ENCODE data around the gene AFMID.

AFMID gene

GRCh38 chr17:78247304-78247703 lies 60.1 kb downstream of the AFMID start:
- no peaks in the 10 kb centered on the region for H3K27me3 ChIP-seq (ENCODE audit: insufficient read depth, poor library complexity, severe bottlenecking)
- H3K27ac ChIP-seq (replicated peaks), result no peak overlapping the region
- TF ChIP-seq CTCF (IDR thresholded peaks at IDR 0.05; ENCODE audit: insufficient read depth, low read length) (no peak), POLR2AphosphoS5 (IDR thresholded peaks at IDR 0.05; ENCODE audit: low read depth) (no peak), SPI1 (IDR thresholded peaks at IDR 0.05; ENCODE audit: borderline replicate concordance, low read depth) (no peak), GABPA (IDR thresholded peaks at IDR 0.05; ENCODE audit: low read depth) (no peak), REST (IDR thresholded peaks at IDR 0.05; ENCODE audit: insufficient replicate concordance, low read depth) (no peak)
- no peak overlapping the region for H3K4me3 ChIP-seq (replicated peaks; ENCODE audit: insufficient read depth, low read length)
- no peak for DNase-seq (ENCODE audit: low read depth in 1 of 2, low spot score in 1 of 2)

- Histone ChIP-seq H3K4me3 (replicated peaks; ENCODE audit: insufficient read depth, low read length) (no peak overlapping the region), H3K27me3 (ENCODE audit: insufficient read depth, poor library complexity, severe bottlenecking) (no peaks in the 10 kb centered on the region), H3K27ac (replicated peaks) (no peak overlapping the region)
- no peak for DNase-seq (ENCODE audit: low read depth in 1 of 2, low spot score in 1 of 2)
- TF ChIP-seq POLR2AphosphoS5 (IDR thresholded peaks at IDR 0.05; ENCODE audit: low read depth), result no peak
- TF ChIP-seq REST (IDR thresholded peaks at IDR 0.05; ENCODE audit: insufficient replicate concordance, low read depth), result no peak
- no peak for TF ChIP-seq SPI1 (IDR thresholded peaks at IDR 0.05; ENCODE audit: borderline replicate concordance, low read depth)
- no peak for TF ChIP-seq CTCF (IDR thresholded peaks at IDR 0.05; ENCODE audit: insufficient read depth, low read length)
- TF ChIP-seq GABPA (IDR thresholded peaks at IDR 0.05; ENCODE audit: low read depth), result no peak
These were observed 61.1 kb downstream of the AFMID start for GRCh38 chr17:78248051-78248914.

GRCh38 chr17:78249074-78249817 lies 62.1 kb downstream of the AFMID start:
- no peak for DNase-seq (ENCODE audit: low read depth in 1 of 2, low spot score in 1 of 2)
- Histone ChIP-seq H3K27me3 (ENCODE audit: insufficient read depth, poor library complexity, severe bottlenecking) (no peaks in the 10 kb centered on the region), H3K27ac (replicated peaks) (no peak overlapping the region), H3K4me3 (replicated peaks; ENCODE audit: insufficient read depth, low read length) (no peak overlapping the region)
- no peak for TF ChIP-seq SPI1 (IDR thresholded peaks at IDR 0.05; ENCODE audit: borderline replicate concordance, low read depth)
- TF ChIP-seq GABPA (IDR thresholded peaks at IDR 0.05; ENCODE audit: low read depth), result no peak
- TF ChIP-seq REST (IDR thresholded peaks at IDR 0.05; ENCODE audit: insufficient replicate concordance, low read depth), result no peak
- no peak for TF ChIP-seq CTCF (IDR thresholded peaks at IDR 0.05; ENCODE audit: insufficient read depth, low read length)
- TF ChIP-seq POLR2AphosphoS5 (IDR thresholded peaks at IDR 0.05; ENCODE audit: low read depth), result no peak
